Non-pigmented ciliary epithelial cell (primary cell): Measurements from ENCODE around the gene DDX21.
"Not testable (repeated sequence)": the region's sequence is repeated elsewhere in the genome, so short reads cannot be mapped to it uniquely, and the experiment has no call there.

ENCODE experiments used
- DNase-seq: peaks from one replicate; pipeline ENCODE4 v3.0.0-alpha.2; 2010; ENCODE audit warnings: low read depth

The DDX21 gene

DNA sequence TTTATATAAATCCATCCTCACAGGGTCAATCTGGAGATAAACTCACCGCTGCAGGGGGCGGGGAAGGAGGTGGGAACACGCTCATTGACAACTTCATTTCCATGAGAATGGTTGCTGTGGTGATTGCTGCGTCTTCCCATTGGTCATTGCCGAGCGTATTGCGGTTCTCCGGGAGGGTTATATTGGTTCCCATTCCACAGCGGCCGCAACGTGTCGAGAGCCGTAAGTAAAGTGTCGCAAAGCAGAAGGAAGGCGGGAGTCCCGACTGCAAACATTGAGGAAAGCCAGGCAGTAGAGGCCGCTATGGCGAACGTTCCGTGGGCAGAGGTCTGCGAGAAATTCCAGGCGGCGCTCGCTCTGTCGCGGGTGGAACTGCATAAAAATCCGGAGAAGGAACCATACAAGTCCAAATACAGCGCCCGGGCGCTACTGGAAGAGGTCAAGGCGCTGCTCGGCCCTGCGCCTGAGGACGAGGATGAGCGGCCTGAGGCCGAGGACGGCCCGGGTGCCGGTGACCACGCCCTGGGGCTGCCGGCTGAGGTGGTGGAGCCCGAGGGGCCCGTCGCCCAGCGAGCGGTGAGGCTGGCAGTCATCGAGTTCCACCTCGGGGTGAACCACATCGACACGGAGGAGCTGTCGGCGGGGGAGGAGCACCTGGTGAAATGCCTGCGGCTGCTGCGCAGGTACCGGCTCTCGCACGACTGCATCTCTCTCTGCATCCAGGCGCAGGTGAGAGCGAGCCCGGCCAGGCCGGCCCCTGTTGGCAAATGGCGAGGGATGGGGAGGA lies 32.8 kb downstream of the DDX21 start, which contains the start of gene KIFBP:
KIFBP (plus strand) TSS at position 274 of the 787 bp plus-strand sequence; CDS start at position 304, 30 bp downstream.
- peak; percentile 92 for DNase-seq

DNA sequence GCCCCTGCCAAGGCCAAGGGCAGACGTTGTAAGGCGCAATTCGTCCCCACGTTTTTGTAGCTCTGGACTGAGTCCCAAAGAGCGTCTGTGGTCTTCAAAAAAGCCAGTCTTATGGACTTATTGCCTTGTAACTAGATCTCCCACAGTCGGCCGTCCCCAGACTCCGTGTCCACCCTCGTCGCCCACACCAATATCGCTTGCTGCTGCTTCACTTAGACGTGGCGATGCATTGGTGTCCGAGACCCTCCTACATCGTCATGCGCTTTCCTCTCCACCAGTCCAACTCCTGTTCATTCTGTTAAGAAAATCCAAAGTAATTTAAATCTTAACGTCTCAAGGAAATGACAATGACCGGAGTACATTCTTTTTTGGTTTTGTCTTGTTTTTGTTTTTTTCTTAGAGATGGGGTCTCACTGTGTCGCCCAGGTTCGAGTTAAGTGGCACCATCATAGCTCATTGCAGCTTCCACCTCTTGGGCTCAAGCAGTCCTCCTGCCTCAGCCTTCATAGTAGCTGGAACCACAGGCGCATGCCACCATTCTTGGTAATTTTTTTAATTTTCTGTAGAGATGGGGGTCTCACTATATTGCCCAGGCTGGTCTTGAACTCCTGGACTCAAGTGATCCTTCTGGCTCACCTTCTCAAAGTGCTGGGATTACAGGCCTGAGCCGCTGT lies 33.5 kb downstream of the DDX21 start:
- no peak for DNase-seq

DNA sequence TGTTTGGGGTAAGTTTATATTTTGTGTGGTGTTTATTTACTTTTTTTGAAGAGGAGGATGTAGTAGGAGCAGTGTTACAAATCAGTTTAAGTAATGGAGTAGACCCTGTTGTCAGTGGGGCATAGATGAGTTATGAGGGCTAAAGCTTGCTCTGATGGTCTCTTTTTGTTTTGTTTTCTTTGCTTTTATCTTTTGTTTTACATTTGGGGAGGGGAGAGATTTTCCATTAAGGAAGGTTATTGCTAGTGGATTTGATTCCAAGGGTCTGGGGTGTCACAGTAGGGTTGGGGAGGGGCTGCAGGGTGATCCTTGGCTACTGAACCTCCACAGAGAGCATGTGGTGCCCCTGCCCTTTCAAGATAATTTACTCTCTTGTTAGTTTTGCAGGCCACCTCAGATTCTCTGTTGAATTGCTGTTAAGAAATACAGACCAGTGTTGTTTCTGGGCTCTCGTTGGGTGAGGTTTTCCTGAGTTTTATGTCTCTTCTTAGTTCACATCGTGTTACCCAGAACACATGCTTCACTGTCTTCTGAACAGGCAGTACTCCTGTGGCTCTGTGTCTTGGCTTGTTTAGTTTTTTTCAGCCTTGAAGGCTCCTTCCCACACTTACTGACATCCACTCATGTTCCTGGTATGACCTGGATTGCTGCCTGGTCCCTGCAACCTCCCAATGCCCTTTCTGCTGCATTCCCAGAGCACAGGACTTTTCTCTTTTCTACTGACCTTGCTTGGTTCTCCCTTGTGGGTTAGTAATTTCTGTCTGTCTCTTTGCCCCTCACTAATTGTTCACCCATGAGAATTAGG lies 36.9 kb downstream of the DDX21 start:
- DNase-seq, result peak; percentile 88

DNA sequence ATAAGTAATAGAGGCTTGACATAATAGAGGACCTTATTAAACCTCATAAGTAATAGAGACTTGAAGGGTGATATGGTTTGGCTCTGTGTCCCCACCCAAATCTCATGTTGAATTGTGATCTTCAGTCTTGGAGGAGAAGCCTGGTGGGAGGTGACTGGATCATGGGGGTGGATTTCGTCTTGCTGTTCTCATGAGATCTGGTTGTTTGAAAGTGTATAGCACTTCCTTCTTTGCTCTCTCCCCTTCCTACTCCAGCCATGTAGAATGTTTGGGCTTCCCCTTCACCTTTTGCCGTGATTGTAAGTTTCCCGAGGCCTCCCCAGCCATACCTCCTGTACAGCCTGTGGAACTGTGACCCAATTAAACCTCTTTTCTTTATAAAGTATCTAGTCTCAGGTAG lies 41.2 kb downstream of the DDX21 start:
- DNase-seq, result no peak

DNA sequence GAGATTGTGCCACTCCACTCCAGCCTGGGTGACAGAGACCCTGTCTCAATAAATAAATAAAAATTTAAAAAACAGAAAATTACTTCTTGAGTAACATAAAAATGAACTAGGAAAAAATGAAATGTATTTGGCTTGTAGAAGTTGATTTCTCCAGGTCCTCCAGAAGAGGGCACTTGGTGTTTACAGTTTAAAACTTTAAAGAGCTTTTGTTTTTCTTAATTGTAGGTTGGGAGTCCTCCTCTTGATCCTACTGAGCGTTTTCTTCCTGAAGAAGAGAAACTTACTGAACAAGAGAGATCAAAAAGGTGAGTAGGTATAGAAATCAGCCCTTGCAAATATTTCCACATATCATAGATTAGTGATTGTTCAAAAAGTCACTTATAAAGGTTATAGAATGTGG lies 48.9 kb downstream of the DDX21 start:
- DNase-seq, result no peak

DNA sequence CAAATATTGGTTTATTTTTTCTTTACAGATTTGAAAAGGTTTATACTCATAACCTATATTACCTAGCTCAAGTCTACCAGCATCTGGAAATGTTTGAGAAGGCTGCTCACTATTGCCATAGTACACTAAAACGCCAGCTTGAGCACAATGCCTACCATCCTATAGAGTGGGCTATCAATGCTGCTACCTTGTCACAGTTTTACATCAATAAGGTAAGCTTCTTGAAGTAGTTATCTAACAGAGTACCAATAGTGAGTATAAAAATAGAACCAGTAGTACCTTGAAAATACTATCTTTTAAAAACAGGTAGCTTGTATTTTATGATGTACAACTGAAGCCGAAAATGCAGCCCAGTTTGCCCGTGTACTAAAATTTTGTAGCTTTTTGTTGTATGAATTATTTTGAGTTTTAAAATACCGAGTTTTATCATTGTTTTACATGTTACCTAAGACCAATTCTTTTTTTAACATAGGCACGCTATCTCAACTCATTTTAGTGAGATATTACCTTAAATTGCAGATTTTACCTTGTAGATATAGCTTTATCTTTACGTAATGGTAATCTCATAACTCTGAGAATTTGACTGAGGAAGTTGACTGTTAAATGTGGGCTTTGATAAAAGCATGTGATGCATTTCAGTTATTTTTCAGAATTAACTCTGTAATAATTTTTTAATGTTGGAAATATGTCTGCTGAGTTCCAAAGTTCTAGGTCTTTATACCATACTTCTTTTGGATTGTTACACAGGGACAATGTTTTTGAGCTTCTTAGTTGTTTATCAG lies 49.9 kb downstream of the DDX21 start:
- no peak for DNase-seq

DNA sequence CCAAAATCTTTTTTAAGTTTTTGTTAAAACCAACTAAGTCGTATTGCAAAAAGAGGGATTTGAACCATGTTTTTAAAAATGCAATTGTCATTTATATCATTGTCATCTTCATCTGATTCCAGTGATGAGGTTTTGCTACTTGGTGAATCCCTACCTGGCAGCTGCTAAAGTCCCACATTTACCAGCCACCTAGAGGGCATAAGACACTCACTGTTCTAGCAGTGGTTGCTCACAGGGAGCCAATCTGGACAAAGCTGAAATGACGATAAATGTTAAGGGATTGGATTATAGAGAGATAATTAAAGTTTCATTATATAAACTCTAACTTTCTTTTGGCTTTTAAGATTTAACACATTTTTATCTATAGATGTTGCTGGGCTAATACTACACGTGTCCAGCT lies 51.3 kb downstream of the DDX21 start:
- DNase-seq, result no peak

DNA sequence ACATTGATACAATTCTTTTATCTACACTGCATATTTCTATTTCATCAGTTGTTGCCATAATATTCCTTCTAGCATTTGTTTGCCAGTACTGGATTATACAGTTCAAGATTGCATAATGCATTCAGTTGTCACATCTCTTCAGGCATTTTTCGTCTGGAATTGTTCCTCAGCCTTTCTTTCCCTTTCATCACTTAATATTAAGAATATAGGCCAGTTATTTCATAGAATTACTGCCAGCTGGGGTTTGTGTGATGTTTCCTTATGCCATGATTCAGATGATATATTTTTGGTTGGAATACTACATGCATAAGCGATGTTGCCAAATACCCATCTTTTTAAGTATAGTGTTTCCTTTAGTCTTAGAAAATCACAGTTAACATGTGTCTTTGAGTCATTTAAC lies 53.4 kb downstream of the DDX21 start:
- DNase-seq, result no peak

DNA sequence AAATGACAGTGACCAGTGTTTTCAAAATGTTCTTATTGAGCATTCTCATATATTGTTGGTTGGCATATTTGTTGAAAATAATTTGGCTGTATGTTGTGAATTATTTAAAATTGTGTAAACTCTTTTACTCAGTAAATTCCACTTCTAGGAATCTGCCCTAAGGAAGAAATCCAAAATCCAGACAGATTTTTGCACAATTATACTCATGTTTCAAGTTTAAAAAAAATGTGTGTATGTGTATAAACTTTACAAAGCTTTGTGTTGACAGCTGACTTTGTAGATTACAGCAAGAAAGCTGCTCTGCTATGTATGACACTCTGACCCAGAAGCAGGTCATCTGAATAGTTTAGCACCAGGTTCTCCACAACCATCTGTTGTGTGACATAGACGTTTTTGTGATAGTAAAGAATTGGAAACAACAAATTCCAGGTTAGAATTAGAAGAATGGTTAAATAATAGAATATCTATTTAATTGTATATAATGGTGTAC lies 54.2 kb downstream of the DDX21 start:
- DNase-seq, result no peak

DNA sequence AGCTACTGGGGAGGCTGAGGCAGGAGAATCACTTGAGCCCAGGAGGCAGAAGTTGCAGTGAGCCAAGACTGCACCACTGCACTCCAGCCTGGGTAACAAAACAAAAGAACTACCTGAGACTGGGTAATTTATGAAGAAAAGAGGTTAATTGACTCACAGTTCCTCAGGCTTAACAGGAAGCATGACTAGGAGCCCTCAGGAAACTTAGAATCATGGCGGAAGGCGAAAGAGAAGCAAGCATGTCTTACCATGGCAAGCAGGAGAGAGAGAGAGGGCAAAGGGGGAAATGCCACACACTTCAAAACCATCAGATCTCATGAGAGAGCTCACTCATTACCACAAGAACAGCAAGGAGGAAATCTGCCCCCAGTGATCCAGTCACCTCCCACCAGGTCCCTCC lies 56.8 kb downstream of the DDX21 start:
- not testable (repeated sequence) for DNase-seq

DNA sequence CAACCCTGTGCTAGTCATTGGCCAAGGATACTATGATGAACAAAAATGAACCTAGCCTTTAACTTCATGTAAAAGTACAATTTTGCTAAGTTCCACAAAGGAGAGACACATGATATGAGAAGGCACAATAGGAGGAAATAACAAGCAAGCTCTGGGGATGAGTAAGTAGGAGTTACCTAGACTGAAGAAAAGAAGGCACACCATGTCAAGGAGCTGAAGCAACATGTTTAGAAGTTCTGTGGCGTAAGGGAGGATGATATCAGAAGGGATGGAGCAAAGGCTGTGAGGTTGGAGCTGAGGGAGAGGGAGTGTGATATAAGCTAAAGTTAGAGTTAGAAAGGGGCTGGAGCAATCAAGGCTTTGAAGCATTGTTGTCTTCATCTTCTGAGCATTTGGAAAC lies 58.2 kb downstream of the DDX21 start:
- peak; percentile 53 for DNase-seq

DNA sequence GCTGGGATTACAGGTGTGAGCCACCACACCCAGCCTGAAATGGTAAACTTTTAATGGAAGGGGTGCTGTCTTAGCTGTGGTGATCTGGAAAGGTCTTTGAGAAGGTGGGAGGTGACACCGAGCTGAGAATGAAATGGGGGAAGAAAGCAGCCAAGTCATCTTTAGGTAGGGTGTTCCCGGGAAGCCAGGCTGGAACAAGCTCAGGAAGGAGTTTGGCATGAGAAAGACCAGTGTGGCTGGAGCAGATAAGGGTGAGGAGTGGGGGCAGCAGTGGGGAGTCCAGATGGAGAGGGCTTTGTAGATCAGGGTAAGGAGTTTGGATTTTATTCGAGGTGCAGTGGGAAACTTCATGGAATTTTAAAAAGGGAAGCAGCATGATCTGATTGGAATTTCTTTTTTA lies 62.6 kb downstream of the DDX21 start:
- DNase-seq, result no peak

DNA sequence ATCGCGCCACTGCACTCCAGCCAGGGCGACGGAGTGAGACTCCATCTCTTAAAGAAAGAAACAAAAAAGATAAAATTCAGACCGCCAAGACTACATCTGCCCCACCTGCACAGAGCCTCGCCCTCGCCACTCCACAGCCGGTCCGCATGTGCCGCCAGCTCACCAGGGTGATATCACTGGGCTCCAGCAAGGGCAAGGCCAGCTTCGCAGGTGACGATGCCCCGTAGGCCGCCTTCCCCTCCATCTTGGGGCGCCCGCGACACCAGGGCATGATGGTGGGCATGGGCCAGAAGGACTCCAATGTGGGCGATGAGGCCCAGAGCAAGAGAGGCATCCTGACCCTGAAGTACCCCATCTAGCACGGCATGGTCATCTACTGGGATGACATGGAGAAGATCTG lies 66.6 kb downstream of the DDX21 start:
- DNase-seq, result no peak

DNA sequence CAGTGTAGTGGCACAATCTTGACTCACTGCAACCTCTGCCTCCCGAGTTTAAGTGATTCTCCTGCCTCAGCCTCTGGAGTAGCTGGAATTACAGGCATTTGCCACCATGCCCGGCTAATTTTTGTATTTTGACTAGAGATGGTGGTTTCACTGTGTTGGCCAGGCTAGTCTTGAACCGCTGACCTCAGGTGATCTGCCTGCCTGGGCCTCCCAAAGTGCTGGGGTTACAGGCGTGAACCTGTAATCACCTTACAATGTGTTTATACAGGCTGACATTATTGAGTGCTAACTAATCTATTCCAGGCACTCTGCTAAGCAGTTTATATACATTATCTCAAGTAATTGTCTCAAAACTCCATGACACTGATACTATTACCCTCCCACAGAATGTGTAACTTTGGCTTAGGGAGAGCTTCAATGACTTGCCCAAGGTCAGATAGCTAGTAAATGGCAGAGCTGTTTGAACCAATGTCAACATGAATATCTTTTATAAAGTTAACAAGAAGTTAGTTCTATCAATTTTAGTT lies 69.5 kb downstream of the DDX21 start:
- DNase-seq, result no peak

DNA sequence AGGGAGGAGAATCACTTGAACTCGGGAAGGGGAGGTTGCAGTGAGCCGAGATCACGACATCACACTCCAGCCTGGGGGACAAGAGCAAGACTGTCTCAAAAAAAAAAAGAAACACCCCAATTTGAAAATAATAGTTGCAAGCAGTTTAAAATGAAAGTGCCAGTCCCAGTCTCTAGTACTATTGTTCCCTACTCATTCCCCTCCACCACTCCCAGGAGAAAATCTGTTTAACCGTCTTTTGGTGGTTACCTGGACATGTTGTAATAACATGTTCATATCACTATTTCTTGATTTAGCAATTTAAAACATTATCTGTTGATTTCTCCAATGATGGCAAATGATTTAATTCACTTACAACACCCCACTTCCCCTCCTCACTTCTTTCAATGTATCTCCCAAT lies 77.3 kb downstream of the DDX21 start:
- DNase-seq, result no peak
